Nephron (organoid): ENCODE measurements around the gene CDH12.
"Not testable (repeated sequence)": the region's sequence is repeated elsewhere in the genome, so short reads cannot be mapped to it uniquely, and the experiment has no call there.

Experiments
- H3K27ac Mint-ChIP-seq, 3 experiments: 2 replicates each; pipeline ENCODE4 v1.8.0; 2020; ENCODE audit warnings: mixed read lengths in 3 of 3, mild to moderate bottlenecking in 2 of 3, moderate library complexity in 1 of 3
- H3K27me3 Mint-ChIP-seq: 2 replicates; pipeline ENCODE4 v1.8.0; 2021; ENCODE audit warnings: low read depth, mild to moderate bottlenecking, moderate library complexity, mixed read lengths
- H3K36me3 Mint-ChIP-seq: 2 replicates; pipeline ENCODE4 v1.8.0; 2020; ENCODE audit warnings: low read depth, mixed read lengths
- H3K4me1 Mint-ChIP-seq: 2 replicates; pipeline ENCODE4 v1.8.0; 2020; ENCODE audit warnings: mixed read lengths
- H3K4me3 Mint-ChIP-seq, 3 experiments: 2 replicates each; pipeline ENCODE4 v1.8.0; 2020; ENCODE audit warnings: mild to moderate bottlenecking in 3 of 3, mixed read lengths in 3 of 3, moderate library complexity in 2 of 3
- H3K9me3 Mint-ChIP-seq: 2 replicates; pipeline ENCODE4 v1.8.0; 2020; ENCODE audit warnings: mixed read lengths
- CTCF ChIP-seq, 3 experiments: fragments of 200-600 bp; sonication (generic); IDR thresholded peaks; one replicate each; pipeline ENCODE4 v1.5.0; 2021; ENCODE audit warnings: antibody characterized with exemption in 3 of 3; ENCODE audit not compliant: unreplicated experiment in 3 of 3

Gene CDH12

GRCh38 chr5:22156953-22157352 lies 696.2 kb downstream of the CDH12 start:
- not testable (repeated sequence) for H3K27ac Mint-ChIP-seq, H3K27me3 Mint-ChIP-seq, H3K36me3 Mint-ChIP-seq, H3K9me3 Mint-ChIP-seq, H3K4me3 Mint-ChIP-seq, H3K4me1 Mint-ChIP-seq

DNA sequence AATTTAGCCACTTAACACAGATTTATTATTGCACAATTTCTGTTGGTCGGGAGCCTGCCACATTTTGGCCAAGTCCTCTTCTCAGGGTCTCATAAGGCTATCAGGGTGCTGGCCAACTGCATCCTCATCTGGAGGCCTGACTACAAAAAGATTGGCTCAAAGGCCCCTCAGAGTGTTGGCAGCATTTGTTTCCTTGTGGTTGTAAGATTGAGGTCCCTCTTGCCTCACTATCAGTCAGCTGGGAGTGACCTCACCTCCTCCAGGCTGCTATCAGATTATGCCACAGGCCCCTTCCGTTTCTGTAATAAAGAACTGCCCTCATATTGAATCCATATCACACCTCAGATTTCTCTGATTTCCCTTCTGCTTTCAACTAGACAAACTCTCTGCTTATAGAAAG lies 698.4 kb downstream of the CDH12 start:
- not testable (repeated sequence) for H3K4me1 Mint-ChIP-seq, H3K36me3 Mint-ChIP-seq, H3K4me3 Mint-ChIP-seq, H3K9me3 Mint-ChIP-seq, H3K27ac Mint-ChIP-seq, H3K27me3 Mint-ChIP-seq

DNA sequence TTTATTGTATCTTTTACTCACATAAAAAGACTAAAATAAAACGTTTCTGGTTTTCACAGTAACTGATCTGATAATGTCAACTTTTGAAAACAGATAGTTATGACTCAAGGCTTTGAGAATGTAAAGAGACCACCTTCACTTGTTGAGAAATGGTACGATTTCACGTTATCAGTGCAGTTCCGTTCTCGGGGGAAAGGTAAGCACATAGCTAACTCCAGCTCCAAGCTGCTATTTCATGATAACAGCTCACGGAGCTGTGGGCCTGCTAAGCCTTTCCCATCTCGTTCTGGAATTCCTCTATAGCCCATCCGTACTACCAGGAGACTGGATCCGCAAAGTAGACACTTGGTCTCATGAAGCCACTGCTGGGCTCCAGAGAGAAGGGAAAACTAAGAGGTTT lies 701.3 kb downstream of the CDH12 start:
- not testable (repeated sequence) for H3K4me3 Mint-ChIP-seq, H3K9me3 Mint-ChIP-seq, H3K36me3 Mint-ChIP-seq, H3K27ac Mint-ChIP-seq, H3K4me1 Mint-ChIP-seq, H3K27me3 Mint-ChIP-seq

DNA sequence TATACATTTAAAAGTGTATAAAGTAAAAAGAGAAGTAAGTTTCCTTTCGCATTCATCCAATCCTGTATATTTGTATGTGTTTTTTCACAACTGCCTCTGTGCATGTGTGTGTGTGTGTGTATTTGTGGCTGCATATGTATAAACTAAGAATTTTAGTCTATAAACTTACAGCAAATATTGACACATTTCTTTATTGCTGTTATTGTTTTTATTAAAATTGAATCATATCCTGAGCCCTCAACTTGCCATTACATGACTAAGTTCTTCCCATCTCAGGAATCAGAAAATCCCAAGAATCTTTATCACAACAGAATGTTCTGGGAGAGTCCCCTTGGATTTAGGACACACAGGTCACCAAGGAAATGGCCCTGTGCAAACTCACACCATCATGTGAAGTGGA lies 712.7 kb downstream of the CDH12 start:
- not testable (repeated sequence) for H3K4me3 Mint-ChIP-seq, H3K9me3 Mint-ChIP-seq, H3K27me3 Mint-ChIP-seq, H3K27ac Mint-ChIP-seq, H3K4me1 Mint-ChIP-seq, H3K36me3 Mint-ChIP-seq

- H3K27me3 Mint-ChIP-seq, H3K36me3 Mint-ChIP-seq, H3K4me3 Mint-ChIP-seq, H3K4me1 Mint-ChIP-seq, H3K9me3 Mint-ChIP-seq, H3K27ac Mint-ChIP-seq: not testable (repeated sequence)
Measured at GRCh38 chr5:22139662-22140300, 713.4 kb downstream of the CDH12 start.

DNA sequence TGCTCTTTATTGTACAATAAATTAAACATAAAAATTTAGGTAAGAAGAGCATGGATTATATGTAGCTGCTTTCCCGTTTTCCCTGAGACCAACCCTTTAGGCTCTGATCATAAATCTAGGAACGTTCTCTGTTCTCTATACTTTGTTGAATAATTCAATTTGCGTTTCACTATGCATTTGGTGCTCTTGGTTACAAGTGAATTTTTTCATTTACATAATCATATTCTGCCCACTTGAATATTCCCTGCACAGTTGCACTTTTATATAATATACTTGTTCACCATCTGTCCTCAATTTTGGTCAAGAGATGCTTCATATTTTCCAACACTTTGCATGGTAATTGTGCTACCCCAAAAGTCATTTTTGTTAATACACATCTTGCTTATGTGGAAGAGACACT lies 741.8 kb downstream of the CDH12 start:
- H3K9me3 Mint-ChIP-seq, result no peaks in the 10 kb centered on the region

DNA sequence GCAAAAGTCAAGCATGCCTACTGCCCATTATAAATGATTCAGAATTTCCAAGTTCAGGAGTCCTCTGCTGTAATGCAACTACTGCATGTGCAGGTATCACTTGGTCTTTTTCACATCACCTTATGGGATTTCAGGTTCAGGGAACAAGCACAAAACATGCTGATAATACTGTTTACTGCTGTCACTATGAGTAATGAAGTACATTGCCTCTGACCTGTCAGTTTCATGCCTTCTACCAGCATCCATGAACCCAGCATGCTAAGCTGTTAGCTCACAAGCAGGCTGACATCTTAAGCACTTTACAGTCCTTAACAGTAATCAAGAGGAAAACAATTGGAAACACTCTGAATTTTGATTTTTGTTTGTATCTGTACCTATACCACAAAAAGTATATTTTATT lies 743.8 kb downstream of the CDH12 start:
- no peak for TF ChIP-seq CTCF (IDR thresholded peaks at IDR 0.05; ENCODE audit: unreplicated experiment in 3 of 3)
- Mint-ChIP-seq H3K36me3 (no peaks in the 10 kb centered on the region), H3K4me3 (no peak overlapping the region), H3K27ac (no peak overlapping the region), H3K27me3 (peaks cover 4% of the 10 kb centered on the region), H3K4me1 (no peaks in the 10 kb centered on the region), H3K9me3 (no peaks in the 10 kb centered on the region)

More for the DNA sequence above, 741.8 kb downstream of the CDH12 start:
- H3K27me3 Mint-ChIP-seq, result peaks cover 4% of the 10 kb centered on the region
- no peak overlapping the region for H3K27ac Mint-ChIP-seq
- H3K4me1 Mint-ChIP-seq, result no peaks in the 10 kb centered on the region
- no peak for TF ChIP-seq CTCF (IDR thresholded peaks at IDR 0.05; ENCODE audit: unreplicated experiment in 3 of 3)
- H3K4me3 Mint-ChIP-seq, result no peak overlapping the region
- H3K36me3 Mint-ChIP-seq, result no peaks in the 10 kb centered on the region

- Mint-ChIP-seq H3K4me3 (no peak overlapping the region), H3K9me3 (no peaks in the 10 kb centered on the region), H3K36me3 (no peaks in the 10 kb centered on the region), H3K27me3 (peaks cover 4% of the 10 kb centered on the region), H3K27ac (no peak overlapping the region), H3K4me1 (no peaks in the 10 kb centered on the region)
- TF ChIP-seq CTCF (IDR thresholded peaks at IDR 0.05; ENCODE audit: unreplicated experiment in 3 of 3), result no peak
Measured at GRCh38 chr5:22108545-22108944, 744.6 kb downstream of the CDH12 start.
